ENCODE measurements around the gene KTI12. TPM values are rescaled to one million over a fixed set of nuclear protein-coding genes. Genes with fewer than 3 reads are reported as not detected.
A peak's percentile ranks its signal among the peaks of the same experiment; 100 is the strongest.

Gene KTI12
- total and polyA plus RNA-seq, 2 donors (not counting 3 experiments of a cell fraction or from before 2014, with no cell fraction given), result 10.0 to 12.7 TPM

DNA sequence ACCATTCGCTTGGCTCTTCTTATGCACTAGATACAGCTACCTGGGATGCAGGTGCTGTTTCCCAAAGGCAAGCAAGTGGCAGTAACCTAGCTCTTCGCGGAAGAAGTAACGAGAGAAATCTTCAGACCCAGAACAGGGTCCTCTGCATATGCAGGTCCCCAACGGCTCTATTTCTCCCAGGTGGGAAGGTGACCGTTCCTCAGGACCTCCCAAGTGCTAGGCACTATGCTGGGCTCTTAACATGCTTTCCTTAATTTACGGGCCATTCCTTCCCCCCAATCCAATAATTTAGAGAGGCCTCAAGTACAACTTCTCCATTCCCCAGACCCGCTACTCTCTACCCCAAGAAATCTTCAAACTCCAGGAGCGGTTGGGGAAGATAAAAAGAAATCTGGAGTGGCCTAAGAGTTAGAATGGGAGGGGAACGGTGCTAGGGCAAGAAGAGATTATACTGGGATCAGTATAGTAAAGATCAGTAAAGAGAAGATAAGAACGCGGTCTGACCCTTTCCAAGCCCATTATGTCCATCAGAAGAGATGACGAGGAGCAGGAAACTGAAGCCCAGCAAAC, 21.0 kb upstream of the KTI12 start:
- Histone ChIP-seq H3K9ac (replicated peaks; ENCODE audit: extremely low read depth, insufficient read depth, low read length) (peak overlapping the region; percentile 86), H3K9me3 (replicated peaks; ENCODE audit: control insufficient read depth, insufficient read depth, low read length) (no peaks in the 10 kb centered on the region), H3K79me2 (ENCODE audit: control insufficient read depth, insufficient read depth, low read length) (peaks cover 43% of the 10 kb centered on the region), H3K36me3 (ENCODE audit: control insufficient read depth in 2 of 2, extremely low read depth in 1 of 2, insufficient read depth in 2 of 2, low read length in 2 of 2) (peaks cover 0 to 4% of the 10 kb centered on the region in 2 experiments), H3K9me1 (replicated peaks; ENCODE audit: control insufficient read depth, extremely low read depth, insufficient read depth, low read length) (no peaks in the 10 kb centered on the region), H3K4me3 (replicated peaks in 1 of 3; ENCODE audit: insufficient read depth in 1 of 3, low read depth in 1 of 3, low read length in 3 of 3) (peak overlapping the region; percentile 62 to 93 (median 92)), H3K4me2 (ENCODE audit: insufficient read depth, low read length) (peak overlapping the region; percentile 97), H2AFZ (ENCODE audit: low read depth, low read length) (peak overlapping the region; percentile 71), H3K27me3 (ENCODE audit: control insufficient read depth in 2 of 2, insufficient read depth in 2 of 2, low read length in 2 of 2) (no peaks in the 10 kb centered on the region), H3K4me1 (ENCODE audit: control insufficient read depth, extremely low read depth, insufficient read depth, low read length) (peaks cover 24% of the 10 kb centered on the region), H3K27ac (ENCODE audit: insufficient read depth, low read depth, low read length) (peak overlapping the region; percentile 75), H4K20me1 (replicated peaks; ENCODE audit: control insufficient read depth, extremely low read depth, insufficient read depth, low read length) (no peaks in the 10 kb centered on the region)
- dilution Hi-C loops (cut with MboI; ENCODE audit: extremely low pct_ligation_motif_present, low sequenced_read_pairs) (no loop called here), intact Hi-C loops (cut with micrococcal nuclease) (loop anchor here (1.0 to 5.0 kb wide), 2 partner anchors 21 to 313 kb away; partner anchors contain the start of genes CC2D1B and KTI12)
- ChIA-PET POLR2A (interaction anchor here (1.4 to 1.5 kb wide), 2 partner anchors 21 to 27 kb away, joined by 3 to 4 read pairs; partner anchors contain the start of gene KTI12), CTCF (interaction anchor here (1.0 to 1.1 kb wide), 3 partner anchors 10 to 158 kb away, joined by 3 to 4 read pairs (median 3); partner anchors contain the start of gene RAB3B)
- BruUV-seq (replicated peaks), result TSS peak; percentile 62
- TF ChIP-seq POLR2A (IDR thresholded peaks at IDR 0.05; ENCODE audit: low read depth, low read length), result no peak
- no peak for TF ChIP-seq POLR2AphosphoS5 (IDR thresholded peaks at IDR 0.05; ENCODE audit: insufficient read depth, low read depth, low read length)
- TF ChIP-seq MYC (IDR thresholded peaks at IDR 0.05; ENCODE audit: low read depth, low read length), result no peak
- no peak for TF ChIP-seq JUN (IDR thresholded peaks at IDR 0.05; ENCODE audit: borderline replicate concordance, insufficient read depth, insufficient read length, low read depth)
- no peak for TF ChIP-seq CTCF (IDR thresholded peaks at IDR 0.05; ENCODE audit: extremely low read depth in 1 of 2, insufficient read depth in 1 of 2, low read depth in 1 of 2, low read length in 2 of 2)
- no peak for TF ChIP-seq FOS (IDR thresholded peaks at IDR 0.05; ENCODE audit: borderline replicate concordance, insufficient read depth, low read length)
- no peak for TF ChIP-seq MAX (IDR thresholded peaks at IDR 0.05; ENCODE audit: insufficient read depth, insufficient read length)
- no peak for FAIRE-seq
- DNase-seq (ENCODE audit: low read depth, low spot score), result no peak
